ENCODE data around the gene G2E3.
"Not testable (repeated sequence)": the region's sequence is repeated elsewhere in the genome, so short reads cannot be mapped to it uniquely, and the experiment has no call there.

Gene G2E3

DNA sequence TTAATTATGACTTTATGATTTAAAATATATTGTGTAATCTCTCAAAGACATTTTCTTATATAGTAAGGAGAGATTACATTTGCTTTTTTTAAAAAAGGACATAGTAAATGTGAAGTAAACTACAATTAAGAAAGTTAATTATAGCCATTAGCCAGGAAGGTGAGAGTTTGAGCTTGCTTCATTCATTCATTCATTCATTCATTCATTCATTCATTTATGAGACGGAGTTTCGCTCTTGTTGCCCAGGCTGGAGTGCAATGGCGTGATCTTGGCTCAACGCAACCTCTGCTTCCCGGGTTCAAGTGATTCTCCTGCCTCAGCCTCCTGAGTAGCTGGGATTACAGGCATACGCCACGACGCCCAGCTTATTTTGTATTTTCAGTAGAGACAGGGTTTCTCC is 45.7 kb downstream of the G2E3 start:
- DNase-seq = not testable (repeated sequence)

DNA sequence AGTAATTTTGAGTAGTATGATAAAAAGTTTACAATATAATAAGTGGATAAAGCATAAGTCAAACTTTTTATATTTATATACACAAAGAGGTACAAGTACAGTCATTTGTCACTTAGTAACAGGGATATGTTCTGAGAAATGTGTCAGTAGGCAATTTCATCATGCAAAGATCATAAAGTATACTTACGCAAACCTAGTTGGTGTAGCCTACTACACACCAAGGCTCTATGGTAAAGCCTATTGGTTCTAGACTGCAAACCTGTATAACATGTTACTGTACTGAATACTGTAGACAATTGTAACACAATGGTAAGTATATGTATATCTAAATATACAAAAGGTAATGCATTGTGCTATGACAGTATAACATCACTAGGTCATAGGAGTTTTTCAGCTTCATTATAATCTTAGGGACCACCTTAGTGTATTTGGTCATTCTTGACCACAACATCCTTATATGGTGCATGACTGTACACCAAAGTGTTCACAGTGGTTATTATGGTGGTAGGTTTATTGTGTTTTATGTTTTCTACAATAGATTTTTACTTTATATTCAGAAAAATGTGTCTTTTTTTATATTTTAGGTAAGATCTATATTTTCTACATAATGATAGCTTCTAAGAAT is 48.3 kb downstream of the G2E3 start:
- no peak for DNase-seq

DNA sequence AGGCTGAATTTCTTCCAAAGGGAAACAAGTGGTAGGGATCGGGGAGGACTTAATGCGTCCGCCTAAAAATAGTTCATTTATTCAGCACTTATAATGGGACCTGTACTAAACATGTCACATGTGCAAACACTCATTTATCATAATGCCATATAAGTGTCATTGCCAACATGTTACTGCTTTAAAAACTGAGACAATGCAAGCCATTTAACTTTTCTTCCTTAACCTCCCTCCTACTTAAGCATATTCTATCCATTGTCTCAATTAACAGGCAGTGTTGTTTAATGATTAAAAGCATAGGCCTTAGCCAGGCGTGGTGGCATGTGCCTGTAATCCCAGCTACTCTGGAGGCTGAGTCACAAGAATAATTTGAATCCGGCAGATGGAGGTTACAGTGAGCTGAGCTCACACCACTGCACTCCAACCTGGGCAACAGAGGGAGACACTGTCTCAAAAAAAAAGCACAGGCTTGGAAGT is 49.6 kb downstream of the G2E3 start:
- DNase-seq = no peak

DNA sequence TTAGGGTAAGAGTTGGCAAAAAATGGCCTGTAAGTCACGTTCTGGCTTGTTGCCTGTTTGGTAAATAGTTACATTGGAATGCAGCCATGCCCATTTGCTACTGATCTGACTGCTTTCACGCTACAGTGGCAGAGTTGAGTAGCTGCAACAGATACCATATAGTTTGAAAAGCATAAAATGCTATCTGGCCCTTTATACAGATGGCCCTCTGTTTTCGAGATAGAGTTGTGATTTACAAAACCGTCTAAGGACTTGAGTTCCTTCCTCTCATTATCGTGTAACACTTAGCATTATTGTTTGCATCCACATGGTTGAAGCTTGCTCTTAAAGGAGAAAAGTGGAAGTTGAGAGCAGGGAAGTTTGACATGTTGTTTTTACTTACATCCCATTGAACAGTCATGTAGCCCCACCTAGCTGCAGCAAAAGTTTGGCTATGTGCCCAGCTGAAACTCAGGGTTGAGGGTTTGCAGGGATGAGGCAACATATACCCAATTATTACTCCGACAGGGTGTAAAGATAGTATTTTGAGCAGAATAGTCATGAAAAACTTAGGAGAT is 51.9 kb downstream of the G2E3 start:
- peak; percentile 26 for DNase-seq

DNA sequence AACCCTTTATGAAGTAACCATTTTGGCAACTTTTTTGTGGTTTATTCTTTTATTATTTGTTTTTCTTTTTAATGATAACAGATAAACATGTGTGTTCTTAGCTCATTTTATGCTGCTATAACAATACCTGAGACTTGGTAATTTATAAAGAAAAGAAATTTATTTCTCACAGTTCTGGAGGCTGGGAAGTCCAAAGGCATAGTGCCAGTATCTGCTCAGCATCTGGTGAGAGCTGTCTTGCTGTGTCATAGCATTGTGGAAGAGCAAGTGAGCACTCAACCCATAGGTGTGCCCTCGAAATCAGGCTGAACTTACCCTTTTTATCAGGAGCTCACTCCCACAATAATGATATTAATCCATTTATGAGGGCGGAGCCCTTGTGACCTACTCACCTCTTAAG is 55.2 kb downstream of the G2E3 start:
- DNase-seq = no peak

DNA sequence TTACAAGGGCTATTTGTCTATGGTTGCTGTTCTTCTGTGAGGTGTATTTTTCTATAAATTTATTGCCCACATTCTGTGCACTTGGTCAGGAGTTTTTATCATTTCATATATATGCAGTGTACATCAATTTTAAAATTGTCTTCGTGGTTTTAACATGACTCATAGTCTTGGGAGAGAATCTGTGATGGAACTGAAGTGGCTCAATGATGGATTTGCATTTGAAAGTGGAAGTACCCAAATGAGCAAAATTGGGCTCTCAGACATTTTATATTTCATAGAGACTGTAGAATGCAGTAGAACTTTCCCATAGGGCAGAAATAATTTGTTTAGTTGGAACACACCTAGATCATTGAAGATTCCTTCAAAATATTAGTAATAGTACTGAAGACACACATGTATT is 61.2 kb downstream of the G2E3 start:
- DNase-seq = peak; percentile 81

DNA sequence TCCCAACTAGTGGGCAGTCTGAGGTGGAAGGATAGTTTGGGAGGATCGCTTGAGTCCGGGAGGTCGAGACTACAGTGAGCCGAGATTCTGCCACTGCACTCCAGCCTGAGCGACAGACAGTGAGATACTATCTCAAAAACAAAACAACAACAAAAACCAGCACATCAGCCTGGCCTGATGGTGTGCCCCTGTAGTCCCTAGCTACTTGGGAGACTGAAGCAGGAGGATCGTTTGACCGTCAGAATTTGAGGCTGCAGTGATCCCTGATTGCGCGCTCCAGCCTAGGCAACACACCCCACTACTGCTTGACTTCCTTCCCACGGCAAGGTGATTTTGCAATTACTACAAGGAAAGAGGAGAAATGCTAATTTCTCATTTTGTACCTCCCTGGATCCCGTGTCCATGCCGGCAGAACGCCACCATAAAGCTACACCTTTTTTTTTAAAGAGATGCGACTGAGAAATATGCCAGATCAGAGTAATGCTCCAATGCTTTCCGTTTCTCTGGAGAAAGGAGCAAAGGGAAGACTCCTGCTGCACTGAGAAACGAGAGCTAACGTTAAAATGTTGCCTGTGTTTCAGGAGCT is 62.5 kb downstream of the G2E3 start:
- no peak for DNase-seq

DNA sequence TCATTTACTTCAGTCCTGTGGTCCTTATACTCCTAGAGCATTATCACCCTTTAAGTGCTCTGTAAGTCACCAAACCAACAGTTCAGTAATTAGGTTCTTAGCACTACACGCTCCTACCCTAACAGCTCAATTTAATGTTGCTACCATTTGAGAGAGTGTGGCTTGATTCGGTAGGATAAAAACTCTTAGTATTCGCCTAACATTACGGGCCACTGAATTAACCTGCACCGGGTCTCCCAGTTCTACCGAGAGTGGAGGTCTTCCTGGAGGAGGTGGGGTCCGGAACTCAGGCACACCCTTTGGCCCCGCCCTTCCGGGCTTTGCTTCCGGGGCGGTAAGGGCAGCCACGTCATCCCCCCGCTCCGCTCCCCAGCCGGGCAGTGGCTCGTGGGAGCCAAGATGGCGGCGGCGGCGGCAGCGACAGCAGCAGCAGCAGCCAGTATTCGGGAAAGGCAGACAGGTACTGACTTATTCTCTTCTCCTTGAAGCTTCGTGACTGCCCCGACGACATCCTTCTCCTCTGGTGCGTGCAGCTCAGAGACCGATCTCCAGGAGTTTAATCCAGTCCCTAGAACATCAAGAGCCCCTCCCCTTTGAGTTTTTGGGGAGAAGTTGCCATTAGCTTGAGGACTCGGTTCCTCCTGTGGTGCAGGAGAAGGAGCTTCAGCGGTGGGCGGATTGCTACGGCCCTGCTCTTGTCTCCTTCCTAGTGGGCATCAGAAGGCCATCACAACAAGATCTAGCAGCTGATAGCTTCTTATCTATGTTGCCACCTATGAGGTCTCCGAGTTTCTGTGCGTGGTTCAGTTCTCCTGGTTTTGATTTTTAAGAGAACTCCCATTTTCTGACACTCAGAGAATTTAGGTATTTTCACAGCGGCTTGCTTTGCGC is 63.2 kb downstream of the G2E3 start, which contains the start of gene SCFD1:
Gene SCFD1, plus strand, starts transcription at position 380 of the 891 bp plus-strand sequence. Its CDS starts 20 bp downstream, at position 400.
- DNase-seq = peak; percentile 86

DNA sequence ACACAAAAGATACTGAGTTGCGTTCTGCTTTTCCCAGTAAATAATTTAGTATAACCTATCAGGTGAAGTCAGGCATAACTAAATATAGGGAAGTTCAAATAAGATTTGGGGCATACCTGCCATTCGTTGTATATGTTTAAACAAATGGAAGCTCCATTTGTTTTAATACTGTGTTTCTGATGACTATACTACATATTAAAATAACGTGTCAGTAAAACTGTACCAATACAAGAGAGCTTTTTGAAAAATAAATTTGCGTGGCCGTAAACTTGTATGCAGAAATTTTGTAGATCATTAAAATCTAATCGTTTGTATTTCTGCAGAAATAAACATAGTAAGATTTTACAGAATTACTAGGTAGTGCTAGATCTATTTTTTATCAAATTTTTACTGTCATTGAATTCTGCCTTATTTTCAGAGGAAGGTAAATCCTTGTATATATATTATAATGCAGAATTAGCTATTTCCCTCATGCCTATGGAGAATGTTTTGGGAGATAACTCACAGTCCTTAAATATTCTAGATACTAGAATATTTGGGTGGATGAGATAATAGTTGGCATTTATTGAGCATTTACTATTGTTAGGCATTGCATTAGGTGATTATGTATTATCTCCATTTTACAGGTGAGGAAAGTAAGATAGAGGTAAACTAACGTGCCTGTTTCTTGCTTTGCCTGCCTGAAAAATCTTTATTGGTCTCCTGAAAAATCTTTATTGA is 64.6 kb downstream of the G2E3 start:
- no peak for DNase-seq

DNA sequence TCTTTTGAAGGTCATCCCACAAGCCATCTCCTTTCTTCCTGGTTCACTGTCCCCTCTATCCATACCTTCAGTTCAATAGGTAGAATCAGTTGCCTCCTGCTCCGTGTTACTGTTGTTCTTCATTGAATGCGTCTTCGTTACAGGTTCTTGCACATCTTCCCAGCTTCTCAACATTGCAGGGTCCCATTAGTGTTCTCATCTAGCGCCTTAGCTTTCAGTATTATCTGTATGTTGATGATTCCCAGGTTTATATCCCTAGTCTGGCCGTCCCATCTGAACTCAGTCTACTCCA is 65.1 kb downstream of the G2E3 start:
- DNase-seq = no peak

DNA sequence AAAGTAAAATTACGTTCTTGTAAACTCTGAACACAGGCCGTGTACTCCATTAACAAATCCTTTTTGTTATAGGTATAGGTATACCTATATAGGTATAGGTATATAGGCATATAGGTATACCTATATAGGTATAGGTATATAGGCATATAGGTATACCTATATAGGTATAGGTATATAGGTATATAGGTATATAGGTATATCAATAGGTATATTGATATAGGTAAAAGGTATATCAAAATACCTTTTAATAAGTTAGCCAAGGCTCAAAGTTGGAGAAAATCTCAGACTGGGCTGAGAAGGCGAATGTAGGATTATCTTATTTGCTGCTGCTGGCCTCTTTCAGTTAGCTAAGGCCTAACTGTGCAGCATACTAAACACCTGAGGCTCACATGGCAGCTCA is 66.6 kb downstream of the G2E3 start:
- DNase-seq = no peak

DNA sequence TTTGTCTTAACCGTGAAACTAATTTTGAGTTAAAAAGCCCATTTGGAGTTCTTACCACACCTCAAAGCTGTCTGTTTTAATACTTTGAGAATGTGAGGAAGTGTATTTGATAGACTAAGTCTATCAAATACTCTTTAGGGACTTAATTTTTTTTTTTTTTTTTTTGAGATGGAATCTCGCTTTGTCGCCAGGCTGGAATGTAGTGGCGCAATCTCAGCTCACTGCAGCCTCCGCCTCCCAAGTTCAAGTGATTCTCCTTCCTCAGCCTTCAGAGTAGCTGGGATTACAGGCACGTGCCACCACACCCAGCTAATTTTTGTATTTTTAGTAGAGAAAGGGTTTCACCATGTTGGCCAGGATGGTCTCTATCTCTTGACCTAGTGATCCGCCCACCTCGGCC is 70.5 kb downstream of the G2E3 start:
- peak; percentile 38 for DNase-seq

DNA sequence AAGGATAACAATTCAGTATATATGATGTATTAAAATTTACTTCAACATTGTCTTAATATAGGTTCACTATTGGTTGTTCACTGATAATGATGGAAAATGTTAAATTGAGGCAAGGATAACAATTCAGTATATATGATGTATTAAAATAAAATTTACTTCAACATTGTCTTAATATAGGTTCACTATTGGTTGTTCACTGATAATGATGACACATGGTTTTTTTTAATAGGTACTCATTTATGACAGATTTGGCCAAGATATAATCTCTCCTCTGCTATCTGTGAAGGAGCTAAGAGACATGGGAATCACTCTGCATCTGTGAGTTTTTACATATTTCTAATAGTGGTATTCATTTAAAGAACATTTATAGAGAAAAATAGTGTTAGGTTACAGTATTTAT is 71.3 kb downstream of the G2E3 start:
- no peak for DNase-seq

DNA sequence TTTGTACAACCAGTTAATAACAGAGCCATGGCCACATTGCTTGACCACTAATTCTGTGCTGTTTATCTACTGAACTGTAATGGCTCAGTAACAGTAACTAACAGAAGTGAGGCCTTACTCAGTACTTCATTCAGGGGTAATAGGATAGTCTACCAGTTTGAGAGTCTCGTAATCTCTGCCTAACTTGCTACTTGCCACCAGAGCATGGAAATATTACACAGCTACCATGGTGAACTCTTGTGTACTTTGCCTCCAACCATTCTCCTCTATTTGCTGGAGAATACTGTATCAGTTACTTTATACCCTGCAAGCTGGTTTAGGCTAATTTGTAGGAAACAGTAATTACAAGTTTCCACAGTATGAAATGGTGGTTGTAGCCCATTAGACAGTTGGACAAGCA is 73.8 kb downstream of the G2E3 start:
- no peak for DNase-seq

DNA sequence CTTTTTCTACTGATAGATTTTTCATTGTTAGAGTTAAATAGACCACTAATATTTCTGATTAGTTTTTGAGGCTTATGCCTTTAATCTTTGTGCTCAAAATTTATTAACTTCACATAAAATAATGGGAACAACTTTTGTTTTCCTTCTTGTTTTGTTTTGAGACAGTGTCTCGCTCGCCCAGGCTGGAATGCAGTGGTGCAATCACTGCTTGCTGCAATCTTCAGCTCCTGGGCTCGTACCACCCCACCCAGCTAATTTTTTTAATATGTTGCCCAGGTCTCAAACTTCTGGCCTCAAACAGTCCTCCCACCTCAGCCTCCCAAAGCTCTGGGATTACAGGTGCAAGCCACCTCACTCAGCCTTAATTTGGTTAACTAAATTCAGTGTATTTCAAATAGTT is 80.0 kb downstream of the G2E3 start:
- no peak for DNase-seq

DNA sequence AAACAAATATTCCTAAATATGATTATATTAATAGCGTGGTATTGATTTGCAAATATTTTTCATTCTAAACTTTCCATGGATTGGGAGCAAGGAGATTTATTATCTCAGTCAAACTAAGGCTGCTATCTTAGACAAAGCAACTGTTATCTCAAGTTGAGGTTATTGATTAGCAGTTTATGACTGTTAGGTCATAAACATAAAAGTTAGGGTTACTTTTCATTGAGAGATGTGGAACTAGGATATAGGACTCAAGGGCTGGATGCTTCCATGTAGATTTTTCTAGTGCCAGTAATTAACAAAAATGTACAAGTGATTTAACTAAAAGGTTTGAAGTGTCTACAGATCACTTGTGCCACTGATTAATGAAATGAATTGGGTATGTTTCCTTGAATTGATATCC is 82.2 kb downstream of the G2E3 start:
- no peak for DNase-seq

DNA sequence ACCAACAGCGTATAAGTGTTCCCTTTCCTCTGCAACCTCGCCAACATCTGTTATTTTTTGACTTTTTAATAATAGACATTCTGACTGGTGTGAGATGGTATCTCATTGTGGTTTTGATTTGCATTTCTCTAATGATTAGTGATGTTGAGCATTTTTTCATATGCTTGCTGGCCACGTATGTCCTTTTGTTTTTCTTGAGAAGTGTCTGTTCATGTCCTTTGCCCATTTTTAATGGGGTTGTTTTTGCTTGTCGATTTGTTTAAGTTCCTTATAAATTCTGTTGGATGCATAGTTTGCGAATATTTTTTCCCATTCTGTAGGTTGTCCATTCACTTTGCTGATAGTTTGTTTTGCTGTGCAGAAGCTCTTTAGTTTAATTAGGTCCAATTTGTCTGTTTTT is 85.5 kb downstream of the G2E3 start:
- DNase-seq = not testable (repeated sequence)

DNA sequence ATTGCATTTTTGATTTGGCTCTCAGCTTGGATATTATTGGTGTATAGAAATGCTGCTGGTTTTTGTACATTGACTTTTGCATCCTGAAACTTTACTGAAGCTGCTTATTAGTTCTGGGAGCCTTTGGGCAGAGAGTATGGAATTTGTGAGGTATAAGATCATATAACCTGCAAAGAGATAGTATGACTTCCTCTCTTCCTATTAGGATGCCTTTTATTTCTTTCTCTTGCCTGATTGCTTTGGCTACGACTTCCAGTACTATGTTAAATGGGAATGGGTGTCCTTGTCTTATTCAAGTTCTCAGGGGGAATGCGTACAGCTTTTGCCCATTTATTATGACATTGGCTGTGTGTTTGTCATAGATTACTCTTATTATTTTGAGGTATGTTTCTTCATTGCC is 86.6 kb downstream of the G2E3 start:
- DNase-seq = no peak

DNA sequence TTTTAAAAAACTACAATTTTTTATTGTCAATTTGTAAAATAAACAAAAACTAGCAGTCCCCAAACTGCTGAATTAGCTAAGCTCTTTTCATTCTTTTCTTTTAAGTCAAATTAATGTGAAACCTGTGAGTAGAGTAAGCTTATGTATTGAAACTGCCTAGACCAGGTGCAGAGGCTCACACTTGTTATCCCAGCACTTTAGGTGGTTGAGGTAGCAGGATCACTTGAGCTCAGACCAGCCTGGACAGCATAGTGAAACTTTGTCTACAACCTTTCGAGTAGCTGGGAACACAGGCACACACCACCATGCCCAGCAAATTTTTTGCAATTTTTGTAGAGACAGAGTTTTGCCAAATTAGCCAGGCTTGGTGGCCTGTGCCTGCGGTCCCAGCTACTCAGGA is 89.5 kb downstream of the G2E3 start:
- DNase-seq = no peak

DNA sequence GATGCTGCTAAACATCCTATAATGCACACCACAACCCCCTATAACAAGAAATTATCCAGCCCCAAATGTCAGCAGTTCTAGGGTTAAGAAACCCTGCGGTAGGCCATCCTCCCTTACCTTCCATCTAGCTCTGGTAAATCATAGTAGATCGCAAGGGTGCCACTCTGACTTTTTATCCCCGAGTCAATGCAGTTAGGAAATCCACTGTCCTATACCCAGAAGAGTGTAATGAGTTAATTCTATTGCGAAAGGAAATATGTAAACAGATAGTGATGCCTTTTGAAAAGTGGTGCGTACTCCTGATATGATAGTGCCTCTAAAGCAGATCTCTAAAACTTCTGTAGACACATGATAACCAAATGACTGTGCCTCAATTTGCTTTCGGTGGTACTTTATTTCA is 93.0 kb downstream of the G2E3 start:
- no peak for DNase-seq

DNA sequence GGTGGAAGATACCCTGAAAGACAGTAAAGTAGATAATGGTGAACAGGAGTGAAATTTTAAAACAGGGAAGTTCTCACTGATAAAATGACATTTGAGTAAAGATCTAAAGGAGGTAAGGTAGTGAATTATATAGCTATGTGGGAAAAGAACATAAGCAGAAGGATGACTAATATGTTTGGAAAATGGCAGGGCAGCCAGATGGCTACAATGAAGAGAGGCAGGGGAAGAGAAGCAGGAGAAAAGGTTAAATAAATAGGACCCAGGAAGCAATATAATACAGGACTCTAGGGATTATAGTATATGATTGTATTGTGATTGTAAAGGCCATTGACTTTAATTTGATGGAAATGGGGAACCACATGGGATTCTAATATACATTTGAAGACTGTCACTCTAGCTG is 96.2 kb downstream of the G2E3 start:
- DNase-seq = no peak

DNA sequence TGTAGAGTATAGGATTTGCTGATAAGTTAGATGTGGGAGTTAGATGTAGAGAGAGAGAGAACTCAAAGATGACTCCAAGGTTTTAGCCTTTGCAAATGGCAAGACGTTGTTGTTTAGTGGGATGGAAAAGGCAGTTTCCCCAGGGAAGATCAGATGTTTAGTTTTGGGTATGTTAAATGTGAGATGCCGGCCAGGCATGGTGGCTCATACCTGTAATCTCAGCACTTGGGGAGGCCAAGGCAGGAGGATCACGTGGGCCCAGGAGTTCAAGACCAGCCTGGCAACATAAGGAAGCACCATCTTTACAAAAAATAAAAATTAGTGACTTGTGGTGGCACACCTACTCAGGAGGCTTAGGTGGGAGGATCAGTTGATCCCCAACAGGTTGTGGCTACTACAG is 96.7 kb downstream of the G2E3 start:
- DNase-seq = no peak

DNA sequence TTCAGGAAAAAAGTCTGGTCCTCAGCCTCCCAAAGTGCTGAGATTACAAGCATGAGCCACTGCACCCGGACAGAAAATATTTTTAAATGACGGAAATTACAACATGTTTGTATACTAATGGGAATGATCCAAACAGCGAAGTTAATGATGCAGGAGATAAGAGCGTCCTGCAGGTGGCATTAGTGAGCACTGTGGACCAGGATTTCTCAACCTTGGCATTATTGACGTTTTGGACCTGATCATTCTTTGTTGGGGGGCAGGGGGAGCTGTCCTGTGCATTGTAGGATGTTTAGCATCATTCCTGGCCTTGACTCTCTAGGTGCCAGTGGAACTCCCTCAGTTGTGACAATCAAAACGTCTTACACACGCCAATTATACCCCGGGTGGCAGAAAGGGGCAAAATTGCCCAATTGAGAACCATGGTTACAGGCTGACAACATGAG is 97.3 kb downstream of the G2E3 start:
- no peak for DNase-seq

All from NCI-H226 (cell line).